Ovary (tissue), 9 donors: ENCODE data around the gene BBS9. TPM values are rescaled to one million over a fixed set of nuclear protein-coding genes. Genes with fewer than 3 reads are reported as not detected.

ENCODE experiments used
- DNase-seq, 5 donors: peaks; one replicate each; pipeline ENCODE4 v3.0.0-alpha.2; 2019 to 2020
- H3K27ac ChIP-seq, 2 donors: fragments of 200-600 bp; one replicate each; pipeline versions ENCODE4 v1.5.1 to v1.8.0; 2019 to 2022
- H3K27me3 ChIP-seq: fragments of 200-600 bp; one replicate; pipeline ENCODE4 v1.8.0; 2022
- H3K36me3 ChIP-seq: fragments of 200-600 bp; sonication (generic); one replicate; pipeline ENCODE4 v1.5.1; 2019
- H3K4me1 ChIP-seq: one replicate; pipeline ENCODE4 v1.8.1; 2013; ENCODE audit warnings: mild to moderate bottlenecking, moderate library complexity; ENCODE audit not compliant: insufficient read depth
- H3K4me3 ChIP-seq: fragments of 200-600 bp; sonication (generic); one replicate; pipeline ENCODE4 v1.5.1; 2017
- H3K9me3 ChIP-seq, 2 donors: fragments of 200-600 bp in 1 of 2; sonication (generic) in 1 of 2; one replicate each; pipeline versions ENCODE4 v1.5.1 to v1.8.1; 2013 to 2019; ENCODE audit warnings: mild to moderate bottlenecking in 1 of 2, moderate library complexity in 1 of 2
- EP300 ChIP-seq: sonication (generic); formaldehyde crosslinking; IDR thresholded peaks from one replicate; pipeline ENCODE4 v1.6.1; 2017; ENCODE audit warnings: antibody characterized with exemption
- POLR2A ChIP-seq: fragments of 450-650 bp; IDR thresholded peaks from one replicate; pipeline ENCODE4 v1.6.1; 2017; ENCODE audit warnings: antibody characterized with exemption, mild to moderate bottlenecking, moderate library complexity
- WGBS, 3 donors: extraction: QIAGEN DNeasy Blood & Tissue Kit in 1 of 3; methylation state at CpG; one replicate each; pipeline versions ENCODE4 v1.1.5 to v1.1.7; 2013 to 2017; 5-methylcytosine and 5-hydroxymethylcytosine counted together
- intact Hi-C, 4 donors: fragments of 100-400 bp; cut with DNase I; formaldehyde crosslinking; loops; one replicate each; pipeline versions ENCODE4 v1.11.0 to v1.15.1; 2022 to 2023
- polyA plus RNA-seq, 2 donors: library from polyadenylated mRNA; stranded (reverse); fragments of 200-250 nt in 1 of 2; fragments of 350-450 nt in 1 of 2; fragmentation: Illumina TruSeq in 1 of 2; extraction: RNeasy Lipid Tissue Mini Kit (QIAGEN cat#74804) in 1 of 2; gene quantifications; one replicate each; pipeline ENCODE4 v1.2.3, GENCODE V29; 2013 to 2014
- total RNA-seq, 7 donors: library from RNA; depleted of rRNA in 2 of 7; stranded (reverse); fragments of >200 nt in 2 of 7; fragmentation: NEBNext Ultra II Directional in 3 of 7; extraction: Animal tissue kit (Norgen Biotek cat#: 25700) in 3 of 7; gene quantifications; one replicate each; pipeline versions ENCODE4 v1.1.0 to v1.2.4, GENCODE V29; 2016 to 2023
- TF ChIP-seq, protein P1 (sequence below), 3 donors: fragments of 450-650 bp in 2 of 3; fragments of 200-600 bp in 1 of 3; IDR thresholded peaks; one replicate each; pipeline versions ENCODE4 v1.5.1 to v1.8.0; 2016 to 2022; ENCODE audit warnings: antibody characterized with exemption in 3 of 3, mild to moderate bottlenecking in 1 of 3
- donor health status: DM: no; HTN: no; CAD: no; lungs with moderate emphysema.
- donor health status: DM: no; HTN: no; CAD: no.
- donor health status: Bipolar disorder and iron deficiency.
- donor health status: DM: yes; HTN: yes; CAD: no.
- donor health status: DM: no; HTN: no; CAD: no.
- donor health status: DM: yes; HTN: yes; CAD: no.

BBS9 gene
- total and polyA plus RNA-seq, 9 donors: 8.1 to 42.0 (median 29.7) TPM

DNA sequence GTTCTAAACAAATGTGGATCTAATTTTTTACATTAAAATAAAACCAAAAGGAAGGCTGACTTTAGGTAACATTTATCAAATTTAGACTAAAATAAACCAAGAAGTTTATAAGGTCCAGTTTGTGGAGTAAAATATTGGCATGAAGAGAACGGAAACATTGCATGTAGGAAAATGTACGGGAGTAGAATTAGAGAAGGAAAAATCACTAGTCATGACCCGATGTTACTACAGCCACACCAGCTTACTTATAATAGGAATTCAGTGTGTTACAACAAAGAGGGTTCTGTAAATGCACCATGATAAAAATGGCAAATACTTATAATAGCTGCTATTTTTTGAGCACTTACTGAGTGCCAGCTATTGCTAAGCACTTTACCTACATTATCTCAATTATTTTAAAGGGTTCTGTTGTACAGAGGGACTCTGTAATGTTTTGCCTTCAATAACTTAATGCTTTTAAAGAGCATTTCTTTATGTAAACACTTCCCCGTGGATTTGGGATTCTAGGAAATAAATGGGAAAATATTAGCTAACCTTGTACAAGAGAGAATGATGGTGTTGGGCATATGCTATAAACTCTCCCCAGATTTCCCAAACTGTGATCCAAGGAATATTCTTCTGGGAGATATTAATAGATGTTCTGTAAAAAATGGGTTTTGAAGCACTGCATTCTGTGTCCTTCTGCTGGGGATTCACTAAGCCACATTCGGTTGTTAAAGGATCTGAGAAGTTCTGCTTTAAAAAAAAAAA, 296.7 kb downstream of the BBS9 start:
- Histone ChIP-seq H3K36me3 (no peaks in the 10 kb centered on the region), H3K27ac (no peak overlapping the region), H3K4me1 (no peaks in the 10 kb centered on the region), H3K9me3 (no peaks in the 10 kb centered on the region), H3K27me3 (no peaks in the 10 kb centered on the region), H3K4me3 (no peak overlapping the region)
- WGBS, 3 donors: 87 to 90% (median 88%) methylated on average over 5 of the region's 5 CpGs
- intact Hi-C loops: no loop called here
- DNase-seq: no peak
- no peak for TF ChIP-seq POLR2A
- TF ChIP-seq, protein P1, sequence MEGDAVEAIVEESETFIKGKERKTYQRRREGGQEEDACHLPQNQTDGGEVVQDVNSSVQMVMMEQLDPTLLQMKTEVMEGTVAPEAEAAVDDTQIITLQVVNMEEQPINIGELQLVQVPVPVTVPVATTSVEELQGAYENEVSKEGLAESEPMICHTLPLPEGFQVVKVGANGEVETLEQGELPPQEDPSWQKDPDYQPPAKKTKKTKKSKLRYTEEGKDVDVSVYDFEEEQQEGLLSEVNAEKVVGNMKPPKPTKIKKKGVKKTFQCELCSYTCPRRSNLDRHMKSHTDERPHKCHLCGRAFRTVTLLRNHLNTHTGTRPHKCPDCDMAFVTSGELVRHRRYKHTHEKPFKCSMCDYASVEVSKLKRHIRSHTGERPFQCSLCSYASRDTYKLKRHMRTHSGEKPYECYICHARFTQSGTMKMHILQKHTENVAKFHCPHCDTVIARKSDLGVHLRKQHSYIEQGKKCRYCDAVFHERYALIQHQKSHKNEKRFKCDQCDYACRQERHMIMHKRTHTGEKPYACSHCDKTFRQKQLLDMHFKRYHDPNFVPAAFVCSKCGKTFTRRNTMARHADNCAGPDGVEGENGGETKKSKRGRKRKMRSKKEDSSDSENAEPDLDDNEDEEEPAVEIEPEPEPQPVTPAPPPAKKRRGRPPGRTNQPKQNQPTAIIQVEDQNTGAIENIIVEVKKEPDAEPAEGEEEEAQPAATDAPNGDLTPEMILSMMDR (IDR thresholded peaks at IDR 0.05): no peak

DNA sequence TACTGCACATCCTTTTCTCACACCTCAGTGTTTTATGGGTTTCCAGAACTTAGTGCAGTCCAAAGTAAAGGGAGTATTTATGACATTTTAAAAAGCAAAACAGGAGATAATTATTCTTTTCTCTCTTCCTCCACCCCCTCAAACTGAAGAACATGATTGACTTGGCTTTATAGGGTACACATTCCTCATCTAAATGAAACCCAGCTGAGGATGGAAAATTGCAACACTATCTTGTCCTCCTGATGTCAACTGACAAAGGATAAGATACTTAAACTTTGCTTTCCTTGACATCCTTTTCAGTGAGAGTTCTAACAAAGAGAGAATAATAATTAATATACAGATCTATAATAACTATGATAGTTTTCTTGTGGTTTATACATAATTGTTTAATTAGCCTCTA, 299.1 kb downstream of the BBS9 start:
- Histone ChIP-seq H3K4me1 (no peaks in the 10 kb centered on the region), H3K27me3 (no peaks in the 10 kb centered on the region), H3K4me3 (no peak overlapping the region), H3K36me3 (no peaks in the 10 kb centered on the region), H3K27ac (no peak overlapping the region), H3K9me3 (no peaks in the 10 kb centered on the region)
- TF ChIP-seq, protein P1 (IDR thresholded peaks at IDR 0.05): no peak
- TF ChIP-seq EP300: no peak
- no peak for TF ChIP-seq POLR2A
- intact Hi-C loops: no loop called here
- no peak for DNase-seq

DNA sequence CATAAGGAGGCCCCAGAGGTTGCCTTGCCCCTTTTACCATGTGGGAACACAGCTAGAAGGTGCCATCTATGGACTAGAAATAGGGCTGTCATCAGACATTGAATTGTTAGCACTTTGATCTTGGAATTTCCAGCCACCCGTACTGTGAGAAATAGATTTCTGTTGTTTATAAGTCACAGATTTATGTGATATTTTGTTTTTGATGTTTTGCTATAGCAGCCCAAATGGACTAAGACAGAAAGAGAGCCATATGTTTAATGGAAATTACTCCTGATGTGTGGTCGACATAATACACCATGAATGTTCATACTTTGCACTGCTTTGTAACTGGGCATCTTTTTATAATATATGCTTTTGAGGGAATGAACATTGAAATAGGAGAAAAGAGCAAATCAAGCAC, 302.2 kb downstream of the BBS9 start:
- 95 to 98% (median 97%) methylated on average over 2 of the region's 2 CpGs for WGBS, 3 donors
- no peak for DNase-seq
- H3K27ac ChIP-seq: no peak overlapping the region
- intact Hi-C loops: no loop called here
- no peaks in the 10 kb centered on the region for H3K36me3 ChIP-seq
- no peaks in the 10 kb centered on the region for H3K9me3 ChIP-seq
- H3K27me3 ChIP-seq: no peaks in the 10 kb centered on the region
- TF ChIP-seq POLR2A: no peak
- no peak for TF ChIP-seq EP300
- TF ChIP-seq, protein P1 (IDR thresholded peaks at IDR 0.05): no peak
- H3K4me1 ChIP-seq: no peaks in the 10 kb centered on the region
- no peak overlapping the region for H3K4me3 ChIP-seq

DNA sequence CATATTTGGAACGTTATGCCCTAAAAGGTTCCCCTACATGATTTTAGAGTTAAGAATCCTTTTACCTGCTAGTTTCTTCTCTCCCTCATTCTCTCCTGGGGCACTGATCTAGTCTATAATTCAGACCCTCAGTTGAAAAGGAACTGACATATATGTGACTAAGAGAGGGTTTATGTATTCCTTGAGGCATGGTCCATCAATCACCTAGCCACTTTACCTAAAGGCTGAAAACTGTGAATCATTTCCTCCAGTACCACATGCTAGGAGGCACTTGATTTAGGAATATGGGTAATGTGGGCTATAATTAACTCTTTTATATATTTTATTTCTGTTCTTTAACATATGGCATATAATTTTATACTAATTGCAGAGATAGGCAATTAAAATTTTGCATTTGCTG, 303.5 kb downstream of the BBS9 start:
- Histone ChIP-seq H3K27me3 (no peaks in the 10 kb centered on the region), H3K27ac (no peak overlapping the region), H3K4me1 (no peaks in the 10 kb centered on the region), H3K9me3 (no peaks in the 10 kb centered on the region), H3K4me3 (no peak overlapping the region), H3K36me3 (no peaks in the 10 kb centered on the region)
- intact Hi-C loops: no loop called here
- WGBS, 3 donors: 93 to 98% (median 95%) methylated on average over 1 of the region's 1 CpG
- TF ChIP-seq, protein P1 (IDR thresholded peaks at IDR 0.05): no peak
- TF ChIP-seq EP300 (no peak), POLR2A (no peak)
- DNase-seq: no peak
